NCI-H1092 (cell line): ENCODE results near the gene CYFIP2.
A peak's percentile ranks its signal among the peaks of the same experiment; 100 is the strongest.

ENCODE experiments used
- DNase-seq: peaks from one replicate; lab custom pipeline; 2025; lab: John Stamatoyannopoulos, UW

Gene CYFIP2

DNA sequence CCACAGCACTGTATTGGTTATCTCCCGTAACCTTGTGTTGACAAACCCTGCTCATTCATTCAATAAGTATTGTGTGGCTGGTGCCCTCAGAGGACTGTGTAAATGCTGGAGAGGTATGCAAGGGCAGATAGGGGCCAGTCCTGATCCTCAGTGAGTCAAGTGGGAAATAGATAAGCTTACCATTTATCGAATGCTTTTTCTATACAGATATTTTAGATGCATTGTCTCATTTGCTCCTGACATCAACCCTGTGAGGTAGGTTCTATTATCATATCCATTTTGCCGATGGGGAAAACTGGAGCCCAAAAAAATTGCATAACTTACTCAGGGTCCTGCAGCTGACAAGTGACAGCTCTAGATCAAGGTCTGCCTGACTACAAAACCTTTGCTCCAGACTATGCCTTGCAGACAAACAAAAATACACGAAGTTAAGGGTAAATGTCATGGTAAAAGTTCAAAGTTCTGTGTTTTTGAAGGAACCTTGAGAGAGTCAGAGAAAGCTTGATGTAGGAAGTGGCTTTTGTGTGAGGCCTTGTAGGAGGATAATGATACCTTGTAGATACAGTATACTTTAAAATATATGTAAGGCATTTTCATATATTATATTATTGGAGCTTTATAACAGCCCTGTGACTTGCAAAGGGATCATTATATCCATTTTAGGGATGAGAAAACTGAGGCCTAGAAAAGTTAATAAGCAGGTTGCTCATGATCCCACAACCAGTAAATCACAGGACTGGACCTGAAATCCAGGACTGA is 22.7 kb downstream of the CYFIP2 start:
- DNase-seq, result no peak

DNA sequence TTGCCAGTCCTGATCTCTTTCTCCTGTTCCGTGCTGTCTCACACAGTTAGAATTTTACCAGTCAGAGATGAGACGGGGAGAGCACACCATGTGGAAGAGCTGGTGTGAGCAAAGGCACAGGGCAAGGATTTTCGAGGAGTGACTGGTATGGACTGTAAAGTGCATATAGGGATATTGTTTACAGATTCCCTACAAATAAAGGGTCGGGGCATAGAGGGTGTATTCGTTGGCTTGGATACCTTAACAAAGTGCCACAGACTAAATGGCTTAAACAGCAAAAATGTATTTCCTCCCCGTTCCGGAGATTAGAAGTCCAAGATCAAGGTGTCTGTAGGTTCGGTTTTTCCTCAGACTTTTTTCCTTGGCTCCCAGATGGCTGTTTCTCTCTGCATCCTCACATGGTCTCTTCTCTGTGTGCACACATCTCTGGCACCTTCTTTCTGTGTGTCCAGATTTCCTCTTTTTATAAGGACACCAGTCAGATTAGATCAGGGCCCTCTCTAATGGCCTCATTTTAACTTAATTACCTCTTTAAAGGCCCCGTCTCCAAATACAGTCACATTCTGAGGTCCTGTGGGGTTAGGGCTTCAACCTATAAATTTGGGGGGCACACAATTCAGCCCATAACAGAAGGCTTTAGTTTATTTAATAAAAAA is 23.4 kb downstream of the CYFIP2 start:
- no peak for DNase-seq

DNA sequence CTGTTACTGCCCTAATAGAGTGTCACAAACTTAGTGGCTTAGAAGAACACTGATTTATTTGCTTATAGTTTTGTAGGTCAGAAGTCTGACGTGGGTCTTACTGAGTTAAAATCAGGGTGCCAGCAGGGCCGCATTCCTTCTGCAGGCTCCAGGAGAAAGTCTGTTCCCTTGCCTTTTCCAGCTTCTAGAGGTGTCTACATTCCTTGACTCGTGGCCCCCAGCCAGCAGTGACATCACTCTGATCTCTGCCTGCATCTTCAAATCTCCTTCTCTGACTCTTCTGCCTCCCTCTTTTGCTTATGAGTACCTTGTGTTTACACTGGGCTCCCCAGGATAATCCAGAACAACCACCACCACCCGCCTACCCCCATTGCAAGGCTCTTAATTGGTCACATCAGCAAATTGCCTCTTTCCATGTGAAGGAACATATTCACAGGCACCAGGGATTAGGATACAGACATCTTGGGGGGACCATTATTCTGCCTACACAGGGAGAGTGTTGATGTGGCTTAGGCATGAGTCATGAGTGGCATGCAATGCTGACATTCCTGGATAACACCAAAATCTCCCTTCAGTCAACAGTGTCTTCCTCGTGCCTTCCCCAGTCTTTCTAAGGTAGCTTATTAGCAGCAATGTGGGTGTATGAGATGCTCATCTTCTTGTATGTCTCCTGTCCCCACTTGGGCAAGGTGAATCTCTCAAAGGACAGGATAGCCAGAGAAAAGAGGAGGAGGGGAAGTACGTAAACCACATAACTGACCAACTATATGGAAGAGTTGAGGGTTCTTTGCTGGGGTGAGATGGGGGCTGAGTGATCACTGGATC is 24.4 kb downstream of the CYFIP2 start:
- no peak for DNase-seq

DNA sequence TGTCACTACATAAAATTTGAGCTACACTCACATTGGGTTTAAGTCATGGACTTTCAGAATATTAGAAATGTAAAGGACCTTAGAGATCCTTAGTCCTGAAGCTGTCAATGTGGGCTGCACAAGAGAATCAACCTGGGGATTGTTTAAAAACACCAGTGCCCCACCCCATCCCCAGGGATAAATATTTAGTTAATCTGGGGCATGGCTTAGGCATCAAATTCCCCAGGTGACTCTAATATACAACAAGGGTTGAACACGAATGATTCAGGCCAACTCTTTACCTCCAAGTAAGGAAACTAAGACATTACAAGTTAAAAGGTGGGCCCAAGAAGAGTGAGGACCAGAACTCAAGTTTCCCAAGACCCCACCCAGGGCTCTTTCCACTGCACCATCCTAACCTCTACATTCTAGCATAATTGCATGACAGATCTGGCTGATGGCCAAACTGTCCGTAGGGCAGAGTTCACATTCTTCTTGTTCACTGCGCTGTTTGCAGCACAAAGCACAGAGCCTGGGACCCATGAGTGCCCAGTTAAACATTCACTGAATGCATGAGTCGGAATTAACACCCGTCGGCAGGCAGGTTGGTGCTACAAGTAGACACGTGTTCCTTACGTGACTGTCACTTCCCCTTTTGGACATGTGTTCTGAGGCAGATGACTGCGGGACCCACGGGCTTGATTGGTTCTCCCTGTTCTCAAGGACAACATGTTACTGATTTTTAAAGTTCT is 25.2 kb downstream of the CYFIP2 start:
- no peak for DNase-seq

DNA sequence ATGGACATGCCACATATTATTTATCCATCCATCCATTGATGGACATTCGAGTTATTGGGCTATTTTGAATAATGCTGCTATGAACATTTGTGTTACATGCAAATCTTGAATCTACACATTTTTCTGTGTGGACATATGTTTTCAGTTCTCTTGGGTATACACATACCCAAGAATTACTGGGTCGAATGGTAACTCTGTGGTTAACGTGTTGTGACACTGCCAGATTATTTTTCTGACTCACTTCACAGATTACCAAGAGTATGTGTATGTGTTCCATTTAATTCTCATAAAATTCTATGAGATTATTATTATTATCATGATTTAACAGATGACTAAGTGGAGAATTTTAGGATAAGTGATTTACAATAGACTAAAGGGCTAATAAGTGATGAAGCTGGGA is 26.7 kb downstream of the CYFIP2 start:
- DNase-seq, result no peak

DNA sequence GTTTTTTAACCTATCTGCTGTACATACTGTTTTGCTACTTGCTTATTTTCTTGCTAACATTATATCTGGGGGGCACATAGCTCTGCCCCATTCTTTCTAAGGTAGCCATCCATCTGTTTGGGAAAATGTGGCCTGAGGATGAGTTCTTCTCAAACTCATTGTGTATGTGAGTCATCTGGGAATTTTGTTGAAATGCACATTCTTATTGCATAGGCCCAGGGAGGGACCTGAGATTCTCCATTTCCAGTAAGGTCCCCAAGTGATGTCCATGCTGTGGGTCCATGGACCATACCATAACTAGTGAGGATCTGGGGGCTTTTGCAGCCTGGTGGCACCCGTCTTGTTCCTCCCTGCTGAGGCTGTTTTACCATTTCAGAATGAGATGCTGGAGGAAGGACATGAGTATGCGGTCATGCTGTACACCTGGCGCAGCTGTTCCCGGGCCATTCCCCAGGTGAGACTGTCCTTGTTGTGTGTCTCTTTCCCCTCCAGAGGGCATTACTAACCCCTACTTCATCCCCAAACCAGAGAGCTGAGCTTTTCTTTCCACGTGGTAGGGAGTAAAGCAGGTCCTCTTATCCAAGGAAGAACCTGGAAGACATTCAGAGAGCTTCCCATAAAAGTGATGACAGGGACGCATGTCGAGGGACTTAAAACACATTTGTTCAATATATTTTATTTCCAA is 28.6 kb downstream of the CYFIP2 start:
- DNase-seq, result no peak

DNA sequence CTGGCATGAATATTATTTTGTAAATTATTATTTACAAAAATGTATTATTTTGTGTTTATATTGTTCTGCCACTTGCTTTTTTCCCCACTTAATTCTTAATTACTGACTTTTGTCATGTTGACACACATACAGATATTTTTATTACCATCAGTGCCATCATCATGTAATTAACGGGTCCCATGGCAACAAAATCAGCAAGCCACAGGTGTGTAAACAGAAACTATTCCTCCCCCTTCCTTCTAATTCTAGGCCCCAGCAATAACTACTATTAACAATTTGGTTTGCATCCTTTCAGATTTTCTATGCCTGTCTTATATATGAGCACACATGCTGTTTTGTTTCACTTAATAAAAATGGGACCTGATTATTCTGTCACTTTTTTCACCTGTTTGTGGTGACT is 29.3 kb downstream of the CYFIP2 start:
- peak; percentile 3 for DNase-seq

DNA sequence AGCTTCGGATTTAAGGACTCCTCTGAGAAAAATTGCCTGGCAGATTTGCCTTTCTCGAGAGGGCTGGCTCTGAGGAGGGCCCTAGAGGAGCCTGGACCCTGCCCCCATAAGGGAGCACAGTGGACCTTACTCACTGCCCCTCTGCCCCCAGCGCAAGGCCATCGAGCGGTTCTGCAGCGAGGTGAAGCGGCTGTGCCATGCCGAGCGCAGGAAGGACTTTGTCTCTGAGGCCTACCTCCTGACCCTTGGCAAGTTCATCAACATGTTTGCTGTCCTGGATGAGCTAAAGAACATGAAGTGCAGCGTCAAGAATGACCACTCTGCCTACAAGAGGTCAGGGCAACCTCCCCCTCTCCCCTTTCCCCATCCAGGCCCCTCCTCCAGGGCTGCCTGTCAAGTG is 34.6 kb downstream of the CYFIP2 start:
- DNase-seq, result no peak

DNA sequence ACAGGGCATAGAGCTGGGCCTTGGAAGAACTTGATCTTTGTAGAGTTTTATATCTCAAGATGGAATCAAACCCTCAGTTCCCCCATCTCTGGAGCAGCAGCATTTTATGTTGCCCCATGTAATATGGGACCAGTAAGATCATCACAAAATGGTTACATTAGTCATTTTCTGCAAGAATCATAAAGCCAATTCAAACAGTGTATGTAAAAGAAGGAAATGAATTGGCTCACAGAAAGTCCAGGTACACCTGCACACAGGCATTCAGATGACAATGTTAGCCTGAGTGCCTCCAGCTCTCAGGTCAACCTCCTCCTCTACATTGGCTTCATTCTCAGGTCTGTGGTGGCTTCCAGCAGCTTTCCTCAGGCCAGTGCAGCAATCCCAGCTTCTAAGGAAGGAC is 35.1 kb downstream of the CYFIP2 start:
- no peak for DNase-seq

DNA sequence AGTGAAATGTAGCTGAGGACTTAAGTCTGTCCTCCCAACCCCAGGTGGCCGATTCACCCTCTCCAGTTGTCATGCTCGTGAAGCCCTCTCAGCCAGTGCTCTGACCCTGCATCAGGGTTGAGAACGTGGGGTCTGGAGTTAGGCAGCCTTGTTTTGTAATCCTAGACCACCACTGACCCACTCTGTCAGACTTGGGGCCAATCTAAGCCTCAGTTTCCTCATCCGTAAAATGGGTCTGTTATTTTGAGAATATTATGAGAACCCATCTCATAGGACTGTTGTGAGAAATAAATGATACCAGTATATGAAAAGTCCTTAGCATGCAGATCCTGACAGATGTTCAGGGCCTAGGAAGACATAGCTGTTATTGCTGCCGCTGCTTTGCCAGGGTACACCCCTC is 37.1 kb downstream of the CYFIP2 start:
- DNase-seq, result no peak

DNA sequence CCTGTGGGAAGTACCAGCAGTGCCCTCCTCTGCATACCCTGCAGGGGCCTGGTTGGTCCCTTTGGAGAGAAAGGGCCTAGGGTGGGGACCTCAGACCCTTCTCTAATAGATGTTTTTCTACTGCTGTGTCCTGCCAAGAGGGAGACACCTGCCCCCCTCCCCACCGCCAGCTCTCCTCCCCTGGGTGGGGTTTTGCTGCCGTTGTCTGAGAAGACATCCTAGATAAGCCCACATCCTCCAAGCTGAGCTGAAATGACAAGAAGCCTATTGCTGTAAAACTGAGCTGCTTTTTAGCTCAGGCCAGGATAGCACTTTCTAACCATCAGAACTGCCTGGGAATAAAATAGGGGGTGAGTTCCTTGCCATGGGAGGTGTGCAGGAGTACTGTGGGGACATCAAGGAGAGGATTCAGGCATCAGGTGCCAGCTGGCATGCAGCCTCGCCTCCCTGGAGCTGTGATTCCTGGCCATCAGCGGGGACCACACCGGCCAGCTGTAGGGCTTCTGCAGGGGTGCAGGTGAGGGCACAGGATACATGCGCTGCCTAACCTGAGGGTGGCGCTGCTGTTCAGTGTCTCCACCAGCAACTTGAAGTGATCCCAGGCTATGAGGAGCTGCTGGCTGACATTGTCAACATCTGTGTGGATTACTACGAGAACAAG is 37.9 kb downstream of the CYFIP2 start:
- no peak for DNase-seq

DNA sequence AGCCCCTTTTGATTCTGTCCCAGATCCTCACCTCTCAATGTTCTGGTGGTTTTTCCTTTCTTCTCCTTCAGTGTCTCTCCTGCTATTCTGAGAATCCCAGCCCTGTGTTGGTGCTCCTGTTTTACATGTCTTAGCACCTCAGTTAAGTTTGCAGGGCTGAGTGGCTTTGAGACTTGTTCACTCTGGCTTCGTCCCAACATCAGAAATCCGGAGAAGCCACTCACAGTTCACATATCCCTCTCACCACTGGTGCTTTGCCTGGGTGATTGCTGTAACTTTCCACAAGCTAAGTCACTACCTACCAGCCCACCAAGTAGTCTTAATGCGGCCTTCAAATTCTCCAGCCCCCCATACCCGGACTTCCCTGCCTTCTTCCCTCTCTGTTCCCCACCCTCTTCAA is 40.2 kb downstream of the CYFIP2 start:
- DNase-seq, result no peak

DNA sequence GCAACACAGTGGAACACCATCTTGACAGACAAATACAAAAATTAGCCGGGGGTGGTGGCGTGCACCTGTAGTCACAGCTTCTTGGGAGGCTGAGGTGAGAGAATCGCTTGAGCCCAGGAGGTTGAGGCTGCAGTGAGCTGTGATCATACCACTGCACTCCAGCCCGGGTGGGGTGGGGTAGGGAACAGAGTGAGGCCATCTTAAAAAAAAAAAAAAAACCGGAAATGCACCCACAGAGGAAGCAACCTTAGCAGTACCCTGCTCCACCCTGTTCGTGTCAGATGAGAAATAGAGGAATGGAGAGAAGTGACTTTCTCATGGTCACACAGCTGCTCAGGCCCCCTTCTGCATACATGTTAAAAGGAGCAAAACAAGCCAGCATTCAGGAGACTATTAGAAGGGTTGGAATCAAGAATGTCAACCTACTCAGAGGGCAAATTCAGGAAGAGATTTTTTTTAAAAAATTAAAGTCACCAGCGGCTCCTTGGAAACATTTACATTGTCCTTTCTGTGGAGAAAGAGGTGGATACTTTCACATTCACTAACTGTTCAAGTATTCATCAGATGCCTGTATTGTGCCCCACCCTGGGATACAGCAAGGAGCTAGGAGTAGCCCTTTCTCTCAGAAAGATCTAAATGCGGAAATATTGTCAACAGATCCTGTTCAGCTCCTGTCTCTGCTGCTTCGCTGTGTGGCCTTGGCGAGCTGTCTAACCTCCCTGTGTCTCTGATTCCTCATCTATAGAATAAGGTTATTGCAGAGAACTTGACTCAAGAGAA is 41.0 kb downstream of the CYFIP2 start:
- no peak for DNase-seq

DNA sequence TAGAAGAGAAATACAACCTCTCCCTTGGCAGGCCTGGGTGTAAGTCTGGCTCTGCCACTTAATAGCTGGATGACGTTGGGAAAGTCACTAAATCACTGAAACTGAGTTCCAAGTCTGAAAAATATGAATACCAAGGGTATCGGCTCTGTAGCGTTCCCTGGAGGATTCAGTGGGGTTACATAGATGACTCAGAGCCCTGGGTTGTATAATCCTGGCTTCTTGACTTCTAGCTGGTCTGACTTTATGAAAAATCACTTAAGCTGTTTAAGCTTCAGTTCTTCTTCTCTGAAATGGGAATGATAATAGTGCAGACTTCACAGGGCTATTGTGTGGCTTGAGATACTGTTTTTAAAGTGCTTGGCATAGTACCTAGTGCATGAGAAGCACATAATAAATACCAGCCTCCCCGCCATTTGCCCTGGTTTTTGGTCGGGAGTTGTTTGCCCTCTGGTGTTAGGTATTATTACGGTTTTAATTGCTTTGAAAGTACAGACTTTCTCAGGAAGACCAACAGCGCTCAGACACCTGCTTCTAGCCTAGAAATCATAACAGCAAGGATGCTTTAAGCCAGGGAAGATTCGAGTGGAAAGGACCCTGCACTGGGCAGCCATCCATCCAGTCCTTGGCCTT is 43.0 kb downstream of the CYFIP2 start:
- DNase-seq, result no peak

DNA sequence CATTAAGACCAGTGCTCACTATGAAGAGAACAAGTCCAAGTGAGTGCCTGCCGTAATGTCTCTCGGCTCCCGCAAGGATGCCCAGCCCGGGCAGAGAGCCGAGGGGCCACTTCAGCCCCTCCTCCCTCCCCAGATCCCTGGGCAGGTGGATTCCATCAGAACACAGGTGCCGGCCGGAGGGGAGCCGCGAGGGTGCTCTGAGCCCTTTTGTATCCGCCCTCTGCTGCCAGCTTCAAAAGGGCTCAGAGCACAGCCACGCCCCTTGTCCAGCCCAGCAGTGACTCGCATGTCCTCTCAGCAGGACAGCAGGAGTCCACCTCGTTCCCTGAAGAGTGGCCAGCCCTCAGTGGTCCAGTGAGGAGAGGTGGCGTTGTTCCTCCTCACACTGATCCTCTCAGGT is 43.9 kb downstream of the CYFIP2 start:
- no peak for DNase-seq

DNA sequence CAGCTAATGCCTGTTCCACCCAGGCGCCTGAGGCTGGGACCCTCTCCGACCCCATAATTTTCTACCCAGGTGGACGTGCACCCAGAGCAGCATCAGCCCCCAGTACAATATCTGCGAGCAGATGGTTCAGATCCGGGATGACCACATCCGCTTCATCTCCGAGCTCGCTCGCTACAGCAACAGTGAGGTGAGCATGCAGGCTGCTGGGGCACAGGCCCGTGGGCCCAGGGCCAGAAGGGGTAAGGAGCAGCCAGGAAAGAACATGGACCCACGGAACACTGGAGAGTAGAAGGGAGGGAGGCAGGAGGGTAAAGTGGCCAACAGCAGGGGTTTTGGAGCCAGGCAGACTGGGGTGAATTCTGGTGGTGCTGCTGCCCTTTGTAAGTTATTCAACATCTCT is 45.7 kb downstream of the CYFIP2 start:
- no peak for DNase-seq

DNA sequence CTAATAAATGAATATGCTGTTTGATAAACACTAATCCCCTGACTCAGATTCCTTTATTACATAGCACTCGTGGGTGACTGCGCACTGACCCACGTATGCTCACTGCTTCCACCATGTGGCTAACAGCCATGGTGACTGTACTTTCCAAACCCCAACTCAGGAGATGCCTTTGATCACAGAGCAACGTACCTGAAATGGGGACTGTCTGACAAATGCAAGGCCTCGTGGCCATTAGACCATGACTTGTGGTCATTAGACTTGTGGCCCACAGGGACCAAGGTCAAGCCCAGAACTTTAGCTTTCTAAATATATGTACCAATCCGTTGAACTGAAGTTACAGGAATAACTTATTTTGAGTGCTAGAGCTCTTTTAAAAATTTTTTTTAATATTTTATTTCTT is 46.6 kb downstream of the CYFIP2 start:
- DNase-seq, result no peak

DNA sequence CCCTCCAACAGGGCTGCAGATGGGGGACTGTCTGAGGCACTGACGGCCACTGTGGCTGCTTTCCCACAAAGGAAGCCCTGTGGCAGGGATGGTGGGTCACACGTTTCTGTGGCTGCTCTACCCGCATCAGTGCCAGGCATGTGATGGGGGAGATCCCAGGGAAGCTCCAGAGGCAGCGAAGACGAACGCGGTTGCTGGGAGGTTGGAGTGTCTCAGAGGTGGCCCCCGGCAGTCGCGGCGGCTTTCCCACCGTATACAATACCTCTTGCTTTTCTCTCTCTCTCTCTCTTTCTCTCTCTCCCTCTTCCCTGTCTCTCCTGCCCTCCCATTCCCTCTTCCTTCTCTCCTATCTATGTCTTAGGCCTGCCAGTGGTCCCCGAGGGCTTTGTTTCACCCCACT is 56.7 kb downstream of the CYFIP2 start:
- no peak for DNase-seq

DNA sequence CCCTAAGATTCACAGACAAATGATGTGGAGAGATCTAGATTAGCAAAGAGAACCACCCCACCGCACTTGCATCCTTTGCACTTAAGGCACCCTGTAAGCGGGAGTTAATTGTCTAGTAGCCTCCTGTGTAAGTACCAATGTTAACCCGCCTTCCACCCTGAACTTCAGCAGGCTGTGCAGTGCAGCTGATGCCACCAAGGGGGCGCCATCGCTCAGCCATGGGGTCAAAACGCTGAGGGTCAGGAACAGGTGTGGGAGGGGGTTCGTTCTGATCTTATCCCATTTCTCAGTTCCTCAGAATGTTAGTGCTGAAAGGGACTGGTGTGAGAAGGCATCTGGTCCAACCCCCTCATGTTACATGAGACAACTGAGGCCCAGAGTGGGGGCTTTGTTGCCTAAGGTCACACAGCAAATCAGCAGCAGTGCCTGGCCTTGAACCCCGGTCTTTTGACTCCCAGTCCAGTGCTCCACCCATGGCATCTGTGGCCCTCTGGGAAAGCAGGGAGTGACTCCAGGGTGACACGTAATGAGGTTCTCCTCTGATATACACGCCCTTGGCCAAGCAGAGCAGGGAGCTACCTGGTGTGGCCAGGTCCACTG is 57.3 kb downstream of the CYFIP2 start:
- no peak for DNase-seq

DNA sequence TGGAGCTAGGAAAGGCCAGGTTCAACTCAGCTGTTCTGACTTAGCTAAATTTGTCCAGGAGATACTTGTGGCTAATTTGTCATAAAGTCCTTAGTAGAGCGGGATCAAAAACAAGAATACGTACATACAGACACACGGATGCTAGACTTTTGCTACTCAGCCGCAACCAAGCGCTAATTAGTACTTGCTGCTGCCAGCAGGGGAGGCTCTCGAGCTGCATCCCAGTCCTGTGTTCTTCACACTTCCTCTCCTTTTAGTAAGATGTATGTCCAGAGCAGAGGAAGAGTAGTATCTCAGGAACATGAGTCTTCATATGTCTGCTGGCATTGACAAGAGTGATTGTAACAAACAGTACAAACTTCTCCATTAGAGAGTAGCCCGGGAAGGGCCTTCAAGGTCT is 58.3 kb downstream of the CYFIP2 start:
- no peak for DNase-seq
